Measurements from ENCODE around the gene DALRD3.

GRCh38 chr3:48991851-48992545 lies 26.4 kb downstream of the DALRD3 start:
- TF ChIP-seq CTCF (IDR thresholded peaks at IDR 0.05) (no peak), POLR2A (IDR thresholded peaks at IDR 0.05) (no peak)
